GM12872 (cell line): ENCODE measurements around the gene PREX1.

Source experiments
- CTCF ChIP-seq: IDR thresholded peaks from 3 replicates; pipeline ENCODE4 v1.5.1; 2011; ENCODE audit warnings: low read depth, mild to moderate bottlenecking, low read length, moderate library complexity; ENCODE audit not compliant: insufficient read depth

PREX1 gene

GRCh38 chr20:48803176-48804053 is 24.4 kb downstream of the PREX1 start:
- no peak for TF ChIP-seq CTCF

GRCh38 chr20:48802647-48803046 is 25.2 kb downstream of the PREX1 start:
- no peak for TF ChIP-seq CTCF

GRCh38 chr20:48802216-48802615 is 25.6 kb downstream of the PREX1 start:
- no peak for TF ChIP-seq CTCF

GRCh38 chr20:48801197-48801596 is 26.6 kb downstream of the PREX1 start:
- TF ChIP-seq CTCF = no peak

GRCh38 chr20:48800177-48800576 is 27.6 kb downstream of the PREX1 start:
- no peak for TF ChIP-seq CTCF

GRCh38 chr20:48799328-48800105 is 28.3 kb downstream of the PREX1 start:
- no peak for TF ChIP-seq CTCF

GRCh38 chr20:48797850-48798747 is 29.7 kb downstream of the PREX1 start:
- TF ChIP-seq CTCF = no peak
